ENCODE data around the gene ZNF598. TPM values are rescaled to one million over a fixed set of nuclear protein-coding genes. Genes with fewer than 3 reads are reported as not detected.

Gene ZNF598
- total and polyA plus RNA-seq, 10 of the 15 experiments (the other 5 are each of a cell fraction or from before 2014, with no cell fraction given), result 0.08 to 74.0 (median 14.4) TPM

GRCh38 chr16:2024032-2024420 lies 14.4 kb upstream of the ZNF598 start:
- H3K4me2 ChIP-seq (ENCODE audit: control insufficient read depth, insufficient read depth), result no peak overlapping the region
- ChIA-PET CTCF (interaction anchor here (1.0 to 4.4 kb wide), 4 partner anchors 112 to 129 kb away, joined by 3 to 79 read pairs (median 6); partner anchors contain the start of gene PKD1), POLR2A (interaction anchor here (0.9 to 1.5 kb wide), 2 partner anchors 117 to 131 kb away, joined by 3 to 4 read pairs; partner anchors contain the start of gene TRAF7), SMC1A (ENCODE audit: uncharacterized antibody, unreplicated experiment) (interaction anchor here (0.9 to 1.2 kb wide), 2 partner anchors 116 to 125 kb away, joined by 3 to 5 read pairs; no protein-coding TSS in a partner anchor), RAD21 (ENCODE audit: unreplicated experiment) (interaction anchor here (1.0 to 1.9 kb wide), 2 partner anchors 23 to 117 kb away, joined by 3 to 5 read pairs; partner anchors contain the start of genes NTHL1 and TSC2)
- 78% methylated on average over 12 of the region's 12 CpGs for WGBS (ENCODE audit: insufficient coverage, insufficient replicate concordance, low lambda C conversion rate, missing lambda C conversion rate)
- TF ChIP-seq CHD4 (IDR thresholded peaks at IDR 0.05), result no peak
- TF ChIP-seq MEF2B (IDR thresholded peaks at IDR 0.05; ENCODE audit: partially characterized antibody, poor library complexity, severe bottlenecking), result no peak
- TF ChIP-seq MYC (IDR thresholded peaks at IDR 0.05; ENCODE audit: insufficient read depth, insufficient read length, insufficient replicate concordance, low read length, severe bottlenecking), result no peak
- TF ChIP-seq YY1 (IDR thresholded peaks at IDR 0.05; ENCODE audit: low read depth, low read length), result no peak
- no peak for TF ChIP-seq RUNX3 (IDR thresholded peaks at IDR 0.05; ENCODE audit: low read length)
- TF ChIP-seq HDGF (IDR thresholded peaks at IDR 0.05), result no peak
- no peak for TF ChIP-seq CEBPB (IDR thresholded peaks at IDR 0.05; ENCODE audit: borderline replicate concordance in 1 of 2, low read depth in 2 of 2, low read length in 2 of 2)
- no peak for TF ChIP-seq TCF12 (IDR thresholded peaks at IDR 0.05; ENCODE audit: low read depth, low read length)
- TF ChIP-seq MLLT1 (IDR thresholded peaks at IDR 0.05), result no peak
- TF ChIP-seq CEBPZ (IDR thresholded peaks at IDR 0.05; ENCODE audit: low read depth, low read length), result no peak
- no peak for TF ChIP-seq POU2F2 (IDR thresholded peaks at IDR 0.05; ENCODE audit: borderline replicate concordance, low read depth, low read length)
- TF ChIP-seq KLF5 (IDR thresholded peaks at IDR 0.05; ENCODE audit: partially characterized antibody), result no peak
- TF ChIP-seq RELA (IDR thresholded peaks at IDR 0.05; ENCODE audit: borderline replicate concordance, partially characterized antibody), result no peak
- TF ChIP-seq SKIL (IDR thresholded peaks at IDR 0.05; ENCODE audit: low read depth, poor library complexity, severe bottlenecking), result no peak
- TF ChIP-seq YBX1 (IDR thresholded peaks at IDR 0.05), result no peak
- no peak for TF ChIP-seq TARDBP (IDR thresholded peaks at IDR 0.05; ENCODE audit: borderline replicate concordance)
- no peak for TF ChIP-seq MTA2 (IDR thresholded peaks at IDR 0.05; ENCODE audit: low read depth)
- no peaks in the 10 kb centered on the region for H3K79me2 ChIP-seq (ENCODE audit: control insufficient read depth, insufficient read depth, low read length)
- no peak overlapping the region for H2AFZ ChIP-seq (ENCODE audit: control insufficient read depth, low read depth, low read length)
- FAIRE-seq (no peak), ATAC-seq (no peak), DNase-seq (ENCODE audit: low read depth, low spot score) (no peak)
- in situ Hi-C loops (cut with MboI), result loop anchor here (5.0 kb wide), 1 partner anchor 118 kb away; no protein-coding TSS in a partner anchor
- no peak overlapping the region for H3K27ac ChIP-seq (ENCODE audit: control insufficient read depth, insufficient read depth)
- no peaks in the 10 kb centered on the region for H3K9me3 ChIP-seq (replicated peaks; ENCODE audit: control insufficient read depth, insufficient read depth, low read length)
- H3K27me3 ChIP-seq (replicated peaks in 1 of 2; ENCODE audit: control insufficient read depth in 2 of 2, insufficient read depth in 2 of 2, low read length in 1 of 2), result peaks cover 17% of the 10 kb centered on the region in 2 experiments
- peaks cover 5% of the 10 kb centered on the region; the same call in 1 of the 2 replicates for H4K20me1 ChIP-seq (ENCODE audit: control insufficient read depth, insufficient read depth)
- no TSS peak for BruUV-seq (replicated peaks)
- peaks cover 7% of the 10 kb centered on the region for H3K4me1 ChIP-seq (ENCODE audit: control insufficient read depth, insufficient read depth, low read length)
- no peaks in the 10 kb centered on the region for H3K36me3 ChIP-seq (ENCODE audit: control insufficient read depth in 2 of 2, insufficient read depth in 2 of 2, low read length in 1 of 2)
- intact Hi-C loops (cut with micrococcal nuclease; ENCODE audit: unreplicated experiment), result no loop called here
- no peak overlapping the region for H3K9ac ChIP-seq (ENCODE audit: control insufficient read depth, insufficient read depth, low read length)
- no peak overlapping the region for H3K4me3 ChIP-seq
